NCI-H2029 (cell line): Measurements from ENCODE around the gene CHST3.

Experiments used
- DNase-seq: peaks from one replicate; lab custom pipeline; 2025; lab: John Stamatoyannopoulos, UW

Gene CHST3

DNA sequence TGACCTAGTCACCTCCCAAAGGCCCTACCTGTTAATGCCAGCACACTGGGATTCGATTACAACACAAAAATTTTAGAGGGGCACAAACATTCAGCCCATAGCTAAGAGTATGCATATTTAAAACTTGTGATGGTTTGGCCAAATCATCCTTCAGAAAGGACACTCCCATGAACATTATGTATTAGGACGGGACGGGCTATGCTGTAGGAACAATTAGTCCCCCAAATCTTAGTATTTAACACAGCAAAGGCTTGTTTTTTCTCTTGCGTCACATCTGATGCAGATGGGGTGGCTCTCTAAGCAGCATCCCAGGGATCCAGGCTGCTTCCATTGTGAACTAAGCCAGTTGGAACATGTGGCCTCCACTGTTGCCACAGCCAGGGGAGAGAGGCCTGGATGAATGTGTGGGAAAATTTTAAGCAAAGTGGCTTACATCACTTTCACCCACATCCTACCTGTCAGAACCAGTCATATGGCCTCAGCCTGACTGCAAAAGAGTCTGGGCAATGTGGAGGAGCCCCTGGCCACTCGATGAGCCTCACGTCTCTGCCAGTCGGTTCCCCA is 26.6 kb downstream of the CHST3 start:
- no peak for DNase-seq

- DNase-seq: no peak
Observed at GRCh38 chr10:71995449-71995848, 31.3 kb downstream of the CHST3 start.

DNA sequence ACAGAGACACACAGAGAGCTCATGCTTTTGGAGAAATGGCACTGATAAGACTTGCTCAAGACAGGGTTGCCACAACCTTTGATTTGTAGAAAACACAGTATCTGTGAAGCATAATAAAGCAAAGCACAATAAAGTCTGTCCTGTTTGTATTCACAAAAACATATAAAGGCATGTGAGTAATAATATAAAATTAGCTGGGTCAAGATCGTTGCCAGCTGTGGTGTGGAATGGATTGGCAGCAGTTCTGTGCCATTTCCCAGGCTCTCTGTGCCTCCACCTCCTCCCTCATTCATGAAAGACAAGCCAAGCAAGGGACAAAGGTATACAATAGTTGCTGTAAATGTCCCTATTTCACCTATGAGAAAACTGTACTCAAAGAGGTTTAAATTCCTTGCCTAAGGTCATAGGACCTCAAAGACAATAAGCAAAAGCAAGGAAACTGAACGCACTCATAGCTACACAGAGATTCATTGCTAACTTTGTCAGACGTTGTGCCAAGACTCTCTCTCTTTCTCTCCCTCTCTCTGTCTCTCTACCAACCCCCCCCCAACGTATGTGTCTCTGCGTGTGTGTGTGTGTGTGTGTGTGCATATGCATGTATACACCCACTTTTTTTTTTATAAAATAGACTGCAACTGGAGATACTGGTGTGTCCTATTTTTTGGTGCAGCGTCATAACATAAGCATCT is 31.8 kb downstream of the CHST3 start:
- DNase-seq: no peak

DNA sequence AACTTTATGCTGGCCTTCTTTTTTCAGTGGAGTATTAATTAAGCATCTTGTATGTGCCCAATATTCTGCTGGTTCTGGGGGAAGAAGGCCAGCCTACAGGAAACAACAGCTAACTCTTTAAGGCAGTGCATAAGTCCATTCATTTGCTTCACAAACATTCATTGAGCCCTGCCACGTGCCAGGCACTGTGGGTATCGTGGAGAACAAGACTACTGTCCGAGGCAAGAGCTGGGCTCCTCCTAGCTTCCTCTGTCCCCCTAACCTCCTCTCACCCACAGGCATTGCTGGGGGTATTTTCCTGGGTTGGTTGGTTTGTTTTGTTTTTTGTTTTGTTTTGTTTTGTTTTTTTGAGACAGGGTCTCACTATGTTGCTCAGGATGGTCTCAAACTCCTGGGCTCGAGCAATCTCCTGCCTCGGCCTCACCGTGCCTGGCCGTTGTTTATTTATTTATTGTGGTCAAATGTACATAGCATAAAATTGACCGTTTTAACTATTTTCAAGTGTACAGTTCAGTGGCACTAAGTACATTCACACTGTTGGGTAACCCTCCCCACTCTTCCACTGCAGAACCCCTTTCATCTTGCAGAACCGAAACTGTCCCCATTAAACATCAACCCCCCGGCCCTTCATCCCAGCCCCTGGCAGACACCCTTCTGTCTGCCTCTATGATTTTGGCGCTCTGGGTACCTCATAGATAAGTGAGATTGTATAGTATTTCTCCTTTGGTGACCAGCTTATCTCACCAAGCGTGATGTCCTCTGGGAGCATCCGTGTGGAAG is 32.6 kb downstream of the CHST3 start:
- no peak for DNase-seq

GRCh38 chr10:71998119-71998839 is 34.1 kb downstream of the CHST3 start:
- no peak for DNase-seq

- no peak for DNase-seq
Observed at GRCh38 chr10:71998840-71999194, 34.6 kb downstream of the CHST3 start.

DNA sequence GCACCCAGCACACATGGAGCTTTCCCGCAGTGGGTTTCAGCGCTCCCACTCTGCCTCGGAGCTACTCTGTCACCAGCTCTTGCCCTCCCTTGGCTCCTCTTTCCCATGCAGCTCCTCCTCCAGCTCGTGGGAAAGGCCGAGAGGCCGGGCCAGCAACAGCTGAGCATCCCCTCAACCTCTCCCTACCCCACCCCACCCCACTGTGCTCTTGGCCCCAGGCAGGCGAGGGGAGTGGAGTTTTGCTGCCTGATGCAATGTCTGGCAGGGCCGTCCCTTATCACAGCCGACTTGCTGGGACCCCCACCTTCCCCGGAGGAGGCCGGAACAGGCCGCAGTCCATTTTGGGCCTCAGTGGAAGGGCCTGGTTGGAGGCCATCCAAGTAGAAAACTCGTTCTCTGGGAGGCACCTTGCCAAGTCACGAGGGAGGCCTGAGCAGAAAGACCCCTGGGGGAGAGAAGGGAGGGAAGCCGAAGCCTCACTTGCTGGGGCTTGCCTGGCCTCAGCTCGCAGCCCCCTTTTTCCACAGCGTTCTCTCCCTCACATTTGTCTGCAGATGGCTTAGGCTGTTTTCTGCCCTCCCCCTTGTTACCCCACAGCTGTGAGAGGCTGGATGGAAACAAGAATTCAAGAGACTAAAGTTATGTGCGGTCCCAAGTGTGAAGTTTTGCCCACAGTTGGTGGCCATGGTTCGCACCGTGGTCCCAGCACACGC is 35.3 kb downstream of the CHST3 start:
- no peak for DNase-seq

DNA sequence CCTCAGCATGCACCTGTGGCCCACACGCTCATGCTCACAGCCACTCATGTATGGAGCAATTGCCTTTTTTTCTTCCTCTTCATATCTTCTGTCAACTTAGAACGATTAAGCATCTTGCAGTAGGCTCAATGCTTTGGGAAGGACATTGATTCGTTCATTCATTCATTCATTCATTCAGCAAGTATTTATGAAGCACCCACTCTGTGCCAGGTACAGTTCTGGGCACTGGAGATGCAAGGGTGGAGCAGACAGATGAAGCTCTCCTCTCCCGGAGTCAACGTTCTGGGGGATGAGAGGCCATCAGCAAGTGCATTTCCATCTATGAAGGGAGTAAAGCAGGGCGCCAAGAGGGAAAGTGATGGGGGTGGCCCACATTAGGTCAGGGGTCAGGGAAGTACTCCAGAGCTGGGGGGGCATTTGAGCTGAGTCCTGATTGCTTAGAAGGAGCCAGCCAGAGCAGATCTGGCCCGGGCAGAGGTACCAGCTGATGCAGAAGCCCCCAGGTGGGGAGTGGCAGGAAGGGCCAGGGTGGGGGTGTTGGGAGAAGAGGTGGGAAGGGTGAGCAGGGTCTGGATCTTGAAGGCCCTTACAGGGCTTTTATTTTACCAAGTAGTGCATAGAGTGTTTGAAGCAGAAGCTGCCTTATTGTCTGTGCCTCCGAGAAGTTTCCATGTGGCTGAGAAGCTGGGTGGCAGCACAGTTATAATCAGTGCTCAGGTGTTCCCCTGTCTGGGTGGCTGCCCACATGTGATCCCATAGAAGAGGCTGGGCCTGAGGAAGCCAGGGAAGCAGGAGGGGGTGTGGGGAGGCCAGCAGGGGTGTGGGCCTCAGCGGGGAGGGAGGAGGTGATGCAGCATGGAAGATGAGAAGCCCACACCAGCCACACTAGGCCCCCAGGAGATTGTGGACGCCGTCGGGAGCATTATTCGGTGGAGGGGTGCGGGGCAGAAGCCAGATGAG is 36.2 kb downstream of the CHST3 start:
- DNase-seq: no peak

DNA sequence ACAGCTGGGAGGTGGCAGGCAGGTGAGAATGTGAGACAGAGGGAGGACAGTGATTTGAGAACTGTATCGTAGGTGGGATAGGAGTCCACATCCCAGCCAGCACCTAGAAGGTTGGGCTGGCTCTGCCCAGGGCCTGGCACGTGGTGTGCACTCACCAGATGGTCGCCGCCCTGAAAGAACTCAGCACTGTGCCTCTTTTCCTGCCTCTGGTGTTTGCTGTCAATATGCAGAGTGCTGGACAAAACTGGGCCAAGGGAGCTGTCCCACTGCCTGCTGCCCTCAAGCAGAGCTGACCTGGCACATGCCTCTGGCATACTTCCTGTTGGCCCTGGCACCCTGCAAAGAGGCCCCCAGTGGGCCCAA is 36.8 kb downstream of the CHST3 start:
- no peak for DNase-seq

DNA sequence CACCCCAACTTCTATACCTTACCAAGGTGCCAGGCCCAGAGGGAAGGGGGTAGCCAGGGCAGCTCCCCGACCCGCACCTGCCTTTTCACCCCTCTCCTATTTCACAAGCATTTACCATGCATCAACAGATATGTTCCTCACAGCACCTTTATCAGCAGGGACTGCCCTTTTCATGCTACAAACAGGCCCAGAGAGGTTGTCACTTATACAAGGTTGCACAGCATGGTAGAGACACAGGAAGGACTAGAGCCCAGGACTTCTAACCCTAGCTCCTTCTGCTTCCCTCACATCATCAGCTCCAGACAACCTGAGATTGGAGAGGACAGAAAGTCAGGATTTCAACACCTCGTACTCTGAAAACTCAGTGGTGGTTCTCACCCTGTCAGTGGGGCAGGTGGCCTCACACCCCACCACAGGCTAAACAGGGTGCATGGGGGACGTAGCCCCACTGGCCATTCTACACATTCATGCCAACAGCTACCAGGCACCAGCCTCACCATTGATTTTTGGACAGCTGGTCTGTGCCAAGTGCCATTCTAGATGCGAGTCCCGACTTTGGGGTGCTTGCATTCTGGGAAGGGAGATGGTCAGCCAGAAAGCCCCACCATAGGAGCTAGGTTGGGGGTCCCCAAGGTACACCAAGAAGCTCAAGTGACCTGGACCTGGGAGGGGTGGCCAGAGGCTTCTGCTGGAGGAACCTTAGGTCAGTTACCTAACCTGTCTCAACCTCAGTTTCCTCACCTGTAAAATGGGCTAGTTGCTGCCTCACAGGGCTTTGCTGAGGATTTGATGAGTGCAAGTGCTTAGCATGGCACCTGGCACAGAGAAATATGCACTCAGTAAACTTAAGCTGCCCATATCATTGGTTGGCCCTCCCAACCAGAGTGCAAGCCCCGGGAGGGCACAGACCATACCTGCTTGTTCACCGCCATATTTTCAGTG is 38.4 kb downstream of the CHST3 start:
- no peak for DNase-seq

- no peak for DNase-seq
Observed at GRCh38 chr10:72006026-72006425, 41.8 kb downstream of the CHST3 start.

GRCh38 chr10:72007246-72007892 is 43.2 kb downstream of the CHST3 start:
- no peak for DNase-seq

DNA sequence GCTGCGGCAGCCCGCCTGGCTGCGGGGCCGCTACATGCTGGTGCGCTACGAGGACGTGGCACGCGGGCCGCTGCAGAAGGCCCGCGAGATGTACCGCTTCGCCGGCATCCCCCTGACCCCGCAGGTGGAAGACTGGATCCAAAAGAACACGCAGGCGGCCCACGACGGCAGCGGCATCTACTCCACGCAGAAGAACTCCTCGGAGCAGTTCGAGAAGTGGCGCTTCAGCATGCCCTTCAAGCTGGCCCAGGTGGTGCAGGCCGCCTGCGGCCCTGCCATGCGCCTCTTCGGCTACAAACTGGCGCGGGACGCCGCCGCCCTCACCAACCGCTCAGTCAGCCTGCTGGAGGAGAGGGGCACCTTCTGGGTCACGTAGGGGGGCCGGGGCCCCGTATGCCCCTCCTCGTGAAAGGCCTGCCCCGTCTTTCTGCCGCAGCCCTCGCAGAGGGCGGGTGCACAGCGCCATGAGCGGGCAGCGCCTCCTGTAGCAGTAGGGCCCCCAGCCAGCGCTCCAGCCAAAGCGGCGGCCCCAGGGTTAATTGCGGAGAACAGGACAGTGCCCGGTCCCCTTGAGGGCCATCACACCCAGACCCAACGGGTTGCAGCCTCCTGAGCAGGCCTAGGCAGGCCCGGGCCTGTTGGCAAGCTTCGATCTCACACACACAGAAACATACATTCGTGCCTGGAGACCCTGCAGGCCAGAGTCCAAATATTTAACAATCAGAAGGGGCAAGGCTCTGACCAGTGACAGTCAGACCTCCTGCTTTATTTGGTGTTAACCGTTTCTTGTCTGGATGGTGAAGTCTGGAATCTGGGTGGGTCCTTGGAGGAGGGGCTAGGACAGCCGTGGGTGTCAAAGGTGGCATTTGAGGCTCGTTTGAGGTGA is 44.1 kb downstream of the CHST3 start:
- no peak for DNase-seq

DNA sequence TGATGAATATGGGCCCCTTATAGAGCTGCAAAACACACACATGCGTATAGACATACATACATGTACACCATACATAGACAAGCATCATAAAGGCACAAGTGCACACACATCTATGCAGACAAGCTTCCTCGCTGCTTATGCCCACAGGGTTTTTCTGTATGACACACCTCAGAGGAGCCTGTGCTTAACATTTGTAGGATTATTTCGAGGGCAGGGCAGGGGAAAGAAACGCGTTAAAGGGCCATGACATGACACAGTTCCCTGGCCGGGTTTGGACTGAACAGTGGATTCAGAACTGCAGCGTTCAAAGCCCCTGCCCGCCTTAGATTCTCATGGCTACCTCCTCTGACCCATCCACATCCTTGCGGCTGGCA is 44.8 kb downstream of the CHST3 start:
- DNase-seq: no peak

DNA sequence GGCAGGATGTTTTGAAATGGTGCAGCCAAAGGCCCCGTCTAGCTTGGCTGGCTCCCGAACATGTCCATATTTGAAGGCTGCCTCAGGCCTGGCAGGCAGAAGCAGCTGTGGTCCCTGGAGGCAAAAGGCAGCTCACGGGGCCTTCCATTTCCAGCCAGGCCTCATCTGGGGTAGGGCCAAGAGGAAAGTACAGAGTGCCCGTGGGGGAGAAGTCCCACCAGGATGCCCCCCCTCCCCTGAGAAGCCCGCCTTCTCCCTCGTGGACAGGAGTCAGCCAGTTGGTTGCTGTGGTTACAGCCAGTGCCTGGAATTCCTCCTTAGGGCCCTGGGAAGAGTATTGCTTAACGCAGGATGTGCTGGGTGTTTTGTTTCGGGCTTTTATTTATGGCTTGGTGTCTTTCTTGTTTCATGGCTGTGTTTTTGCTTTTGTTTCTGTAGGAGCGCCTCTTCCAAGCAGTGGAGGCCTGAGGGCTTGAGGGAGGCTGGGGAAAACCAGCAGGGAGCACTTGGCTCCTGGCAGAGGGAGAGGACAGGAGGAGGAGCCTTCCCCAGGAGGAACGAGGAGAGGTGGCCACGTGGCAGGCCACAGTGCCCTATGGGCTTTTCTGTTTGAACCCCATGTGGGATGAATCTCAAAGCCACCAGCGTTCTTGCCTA is 45.4 kb downstream of the CHST3 start:
- peak; percentile 25 for DNase-seq

DNA sequence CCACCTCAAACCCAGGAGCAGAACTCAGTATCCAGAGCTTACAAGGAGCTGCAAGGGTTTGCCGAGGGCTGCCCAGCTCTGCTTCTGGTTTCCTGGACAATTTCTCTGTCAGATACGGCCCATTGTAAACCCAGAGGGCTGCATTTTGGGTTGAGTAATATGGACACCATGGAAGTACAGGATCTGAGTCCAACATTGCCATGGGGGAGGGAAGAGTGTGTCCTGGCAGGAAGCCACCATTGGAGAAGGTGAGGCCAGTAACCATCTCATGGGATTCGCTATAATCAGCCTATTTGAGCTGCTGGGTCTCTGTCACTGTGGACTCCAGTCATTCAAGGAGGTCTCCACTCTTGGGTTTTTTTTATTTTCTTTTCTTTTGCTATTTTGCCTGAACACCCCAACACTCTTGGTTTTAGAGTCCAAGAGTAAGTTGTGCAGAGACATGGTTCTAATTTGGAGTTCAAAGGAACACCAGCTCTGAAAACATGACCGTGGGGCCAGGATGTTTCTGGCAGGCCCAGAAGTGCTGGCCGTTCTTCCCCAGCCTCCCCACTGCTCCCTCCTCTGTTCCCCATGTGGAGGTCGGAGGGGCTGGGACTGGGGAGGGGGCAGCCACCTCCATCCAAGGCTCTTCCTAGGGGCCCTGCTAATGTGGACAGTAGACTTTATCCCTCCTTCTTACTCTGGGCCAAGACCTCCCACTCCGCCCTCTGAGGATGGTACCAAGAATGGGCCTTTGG is 46.2 kb downstream of the CHST3 start:
- DNase-seq: no peak

GRCh38 chr10:72011016-72011415 is 46.8 kb downstream of the CHST3 start:
- no peak for DNase-seq
